Jurkat, Clone E6-1 (cell line): Measurements from ENCODE around the gene THRB.
A peak's percentile ranks its signal among the peaks of the same experiment; 100 is the strongest.
"Not testable (repeated sequence)": the region's sequence is repeated elsewhere in the genome, so short reads cannot be mapped to it uniquely, and the experiment has no call there.

ENCODE experiments used
- DNase-seq: peaks from one replicate; pipeline ENCODE4 v3.0.0-alpha.2; 2011; ENCODE audit warnings: low read depth, low spot score
- H3K4me3 ChIP-seq: 2 replicates; pipeline ENCODE4 v1.5.1; 2011; ENCODE audit warnings: mild to moderate bottlenecking, low read length, control low read depth, moderate library complexity

THRB gene

DNA sequence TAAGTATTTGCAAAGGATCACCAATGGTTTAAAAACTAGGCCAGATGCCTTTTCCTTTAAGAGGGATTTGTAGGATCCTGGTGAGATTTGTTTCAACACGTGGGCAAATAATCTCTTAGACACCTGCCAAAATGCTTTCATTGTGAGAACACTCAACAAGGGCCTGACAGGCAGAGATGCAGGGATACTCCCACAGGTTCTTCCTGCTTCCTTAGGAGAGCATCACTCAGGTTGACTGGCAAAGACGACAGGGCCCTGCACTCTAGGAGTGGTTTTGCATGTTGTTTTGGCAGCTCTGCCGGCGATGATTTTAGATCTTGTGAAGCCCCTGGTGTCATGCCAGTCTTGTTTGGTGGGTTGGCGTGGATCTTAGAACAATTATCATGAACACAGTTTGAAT is 365.1 kb downstream of the THRB start:
- no peak for DNase-seq
- no peak overlapping the region for H3K4me3 ChIP-seq

GRCh38 chr3:24128199-24129005 is 366.2 kb downstream of the THRB start:
- DNase-seq: no peak
- H3K4me3 ChIP-seq: no peak overlapping the region

GRCh38 chr3:24123596-24123995 is 371.1 kb downstream of the THRB start:
- no peak for DNase-seq

GRCh38 chr3:24120434-24120833 is 374.2 kb downstream of the THRB start:
- no peak for DNase-seq
- H3K4me3 ChIP-seq: no peak overlapping the region

More at GRCh38 chr3:24123596-24123995, 371.1 kb downstream of the THRB start:
- H3K4me3 ChIP-seq: no peak overlapping the region

- H3K4me3 ChIP-seq: no peak overlapping the region
- no peak for DNase-seq
These were observed 375.3 kb downstream of the THRB start for GRCh38 chr3:24119321-24119751.

- H3K4me3 ChIP-seq: no peak overlapping the region
- DNase-seq: no peak
These were observed 377.1 kb downstream of the THRB start for GRCh38 chr3:24117508-24117907.

DNA sequence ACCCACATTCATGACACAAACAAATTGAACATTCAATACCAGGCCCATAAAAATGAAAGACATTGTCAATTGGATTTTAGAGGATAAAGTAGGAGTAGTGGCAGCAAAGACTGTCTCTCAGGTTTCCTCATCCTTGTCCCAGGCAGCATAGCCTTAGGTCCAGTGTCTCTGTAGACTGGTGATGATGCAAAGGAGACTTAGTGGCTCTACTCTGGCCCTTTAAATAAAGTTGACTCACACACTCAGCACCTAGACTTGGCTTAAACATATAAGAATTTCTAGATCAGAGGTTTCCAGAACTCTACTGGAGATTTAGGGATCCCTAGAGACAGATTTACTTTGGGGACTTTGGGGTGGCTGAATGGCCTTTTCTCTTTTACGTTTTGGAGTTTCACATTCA is 382.9 kb downstream of the THRB start:
- DNase-seq: no peak
- no peak overlapping the region for H3K4me3 ChIP-seq

DNA sequence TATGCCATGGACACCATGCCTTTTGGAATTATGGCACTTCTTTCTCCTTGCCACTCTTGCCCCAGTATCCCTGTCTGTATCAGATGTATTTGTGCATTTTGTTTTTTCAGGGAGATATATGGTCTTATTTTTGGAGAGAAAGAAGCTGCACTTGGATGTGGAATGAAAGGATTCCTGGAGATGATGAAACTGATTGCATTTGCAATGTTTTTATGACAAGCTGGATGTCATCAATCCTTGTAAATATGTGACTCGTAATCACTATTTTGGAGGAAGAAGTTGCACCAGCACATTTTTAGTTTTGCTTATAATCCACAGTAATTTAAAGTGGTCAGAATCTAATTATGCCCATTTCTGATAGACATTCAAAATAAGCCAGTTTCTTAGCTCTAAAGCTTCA is 384.6 kb downstream of the THRB start:
- H3K4me3 ChIP-seq: no peak overlapping the region
- DNase-seq: no peak

GRCh38 chr3:24101676-24102168 is 392.9 kb downstream of the THRB start:
- no peak overlapping the region for H3K4me3 ChIP-seq
- DNase-seq: no peak

GRCh38 chr3:24100696-24101402 is 393.8 kb downstream of the THRB start:
- H3K4me3 ChIP-seq: no peak overlapping the region
- no peak for DNase-seq

DNA sequence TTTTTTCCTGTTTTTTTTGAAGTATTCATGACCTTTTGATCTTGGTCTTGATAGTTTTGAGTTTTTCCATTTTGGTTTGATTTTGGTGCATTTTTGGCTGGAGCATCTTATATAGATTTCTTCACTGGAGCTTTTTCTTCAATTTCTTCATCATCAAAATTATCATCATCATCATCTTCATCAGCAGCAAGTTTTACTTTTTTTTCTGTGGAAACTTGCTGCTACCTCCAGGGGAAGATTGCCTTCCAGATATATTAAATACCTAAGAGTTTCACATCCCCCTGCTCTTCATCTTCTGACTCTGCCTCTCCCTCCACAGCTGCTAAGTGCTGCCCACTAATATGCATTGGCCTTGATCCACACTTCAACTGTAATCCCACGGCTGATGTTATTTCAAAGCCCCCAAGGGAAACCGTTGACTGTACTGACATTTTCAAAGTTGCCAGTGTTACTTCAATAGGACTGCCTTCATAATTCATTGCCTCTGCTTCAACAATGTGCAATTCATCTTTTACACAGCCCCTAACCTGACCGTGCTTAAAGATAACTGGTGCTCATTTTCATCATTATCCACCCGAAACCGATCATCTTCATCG is 397.9 kb downstream of the THRB start:
- no peak overlapping the region for H3K4me3 ChIP-seq
- no peak for DNase-seq

GRCh38 chr3:24096271-24096670 is 398.4 kb downstream of the THRB start:
- DNase-seq: no peak
- H3K4me3 ChIP-seq: no peak overlapping the region

DNA sequence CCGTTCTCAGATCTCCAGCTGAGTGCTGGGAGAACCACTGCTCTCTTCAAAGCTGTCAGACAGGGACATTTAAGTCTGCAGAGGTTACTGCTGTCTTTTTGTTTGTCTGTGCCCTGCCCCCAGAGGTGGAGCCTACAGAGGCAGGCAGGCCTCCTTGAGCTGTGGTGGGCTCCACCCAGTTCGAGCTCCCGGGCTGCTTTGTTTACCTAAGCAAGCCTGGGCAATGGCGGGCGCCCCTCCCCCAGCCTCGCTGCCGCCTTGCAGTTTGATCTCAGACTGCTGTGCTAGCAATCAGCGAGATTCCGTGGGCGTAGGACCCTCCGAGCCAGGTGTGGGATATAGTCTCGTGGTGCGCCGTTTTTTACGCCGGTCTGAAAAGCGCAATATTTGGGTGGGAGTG is 399.8 kb downstream of the THRB start:
- H3K4me3 ChIP-seq, DNase-seq: not testable (repeated sequence)

GRCh38 chr3:24088782-24089181 is 405.9 kb downstream of the THRB start:
- H3K4me3 ChIP-seq: no peak overlapping the region
- DNase-seq: peak; percentile 3

GRCh38 chr3:24087469-24087868 is 407.2 kb downstream of the THRB start:
- no peak overlapping the region for H3K4me3 ChIP-seq
- DNase-seq: no peak

DNA sequence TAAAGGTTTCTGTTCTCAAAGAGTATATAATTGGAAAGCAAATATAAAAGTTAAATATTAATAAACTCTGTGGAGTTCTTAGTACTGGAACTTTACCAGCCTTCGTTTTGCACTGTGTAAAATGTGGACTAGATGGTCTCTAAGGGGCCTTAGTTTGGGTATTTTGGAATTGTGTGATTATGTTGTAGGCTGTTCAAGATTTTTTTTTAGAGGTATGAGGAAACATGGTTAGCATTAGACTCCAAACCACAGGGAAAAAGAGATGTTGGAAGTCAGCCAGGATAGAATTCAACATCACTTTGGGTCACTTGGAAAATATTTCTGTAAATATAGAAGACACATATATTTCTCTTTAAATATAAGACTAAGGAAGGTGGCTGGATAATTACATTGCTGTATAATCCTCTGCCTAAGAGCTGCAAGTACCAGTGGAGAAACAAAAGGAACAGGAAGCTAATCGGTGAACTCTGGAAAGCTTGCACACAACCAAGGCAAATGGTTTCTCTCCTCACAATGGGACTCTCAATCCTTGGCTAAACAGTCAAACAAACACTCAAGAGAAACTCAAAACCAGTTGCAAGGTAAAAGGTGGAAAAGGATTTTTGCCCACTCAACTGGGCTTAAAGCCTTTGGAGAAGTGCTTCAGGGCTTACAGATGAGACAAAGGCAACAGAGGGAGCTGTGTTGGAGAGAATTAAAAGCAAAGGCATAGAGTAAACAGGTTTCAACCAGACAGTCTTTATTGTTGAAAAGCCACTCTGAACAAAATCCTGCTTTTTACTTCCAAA is 407.8 kb downstream of the THRB start:
- no peak overlapping the region for H3K4me3 ChIP-seq
- DNase-seq: no peak

DNA sequence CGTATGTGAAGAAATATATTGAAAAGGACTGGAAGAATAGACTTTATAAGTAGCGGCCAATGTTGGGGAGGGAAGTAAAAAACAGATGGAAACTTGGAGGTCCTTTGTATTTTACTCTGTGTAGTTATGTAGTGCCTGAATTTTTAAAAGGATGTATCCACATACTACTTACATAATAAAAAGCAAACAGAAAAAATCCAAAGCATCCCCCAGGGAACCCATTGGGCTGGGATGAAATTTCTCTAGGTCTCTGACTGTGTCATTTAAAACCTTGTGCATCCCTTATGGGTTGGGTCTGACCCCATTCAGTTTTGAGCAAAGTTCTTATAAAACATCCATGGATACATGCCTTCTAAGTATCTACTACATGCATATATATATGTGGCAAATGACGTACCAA is 408.4 kb downstream of the THRB start:
- no peak overlapping the region for H3K4me3 ChIP-seq
- no peak for DNase-seq

GRCh38 chr3:24072193-24072592 is 422.5 kb downstream of the THRB start:
- no peak for DNase-seq
- no peak overlapping the region for H3K4me3 ChIP-seq

GRCh38 chr3:24069045-24069444 is 425.6 kb downstream of the THRB start:
- no peak for DNase-seq
- no peak overlapping the region for H3K4me3 ChIP-seq
